Activated CD4-positive, alpha-beta T cell treated with anti-CD3 and anti-CD28 coated beads, Interleukin-2, amount 50 U/mL, for 4 hours (primary cell): ENCODE results near the gene CRELD1.

Experiments
- DNase-seq, 2 experiments: peaks; one replicate each; pipeline ENCODE4 v3.0.0-alpha.2; 2020

CRELD1 gene

GRCh38 chr3:9903904-9904303 is 29.7 kb upstream of the CRELD1 start:
- no peak for DNase-seq

- DNase-seq: no peak
Measured at GRCh38 chr3:9906480-9906879, 27.2 kb upstream of the CRELD1 start.

GRCh38 chr3:9908286-9908685 is 25.3 kb upstream of the CRELD1 start:
- DNase-seq: no peak

GRCh38 chr3:9909221-9910013 is 24.2 kb upstream of the CRELD1 start:
- no peak for DNase-seq

GRCh38 chr3:9911863-9912262 is 21.8 kb upstream of the CRELD1 start:
- DNase-seq: no peak

GRCh38 chr3:9912294-9912935 is 21.2 kb upstream of the CRELD1 start:
- no peak for DNase-seq

GRCh38 chr3:9913601-9914000 is 20.0 kb upstream of the CRELD1 start:
- no peak for DNase-seq

GRCh38 chr3:9914011-9914410 is 19.6 kb upstream of the CRELD1 start:
- DNase-seq: no peak

GRCh38 chr3:9914559-9915253 is 18.9 kb upstream of the CRELD1 start:
- no peak for DNase-seq

- DNase-seq: peak in 1 of 2 experiments; percentile 18
Measured at GRCh38 chr3:9915254-9916141, 18.1 kb upstream of the CRELD1 start.

GRCh38 chr3:9916346-9916733 is 17.3 kb upstream of the CRELD1 start:
- DNase-seq: no peak

GRCh38 chr3:9916734-9917680 is 16.6 kb upstream of the CRELD1 start, which contains the start of gene IL17RC:
IL17RC (plus strand) TSS chr3:9917098; CDS start chr3:9917316, 218 bp downstream.
- DNase-seq: peak in 1 of 2 experiments; percentile 32

GRCh38 chr3:9917820-9918219 is 15.8 kb upstream of the CRELD1 start:
- no peak for DNase-seq

GRCh38 chr3:9918261-9919038 is 15.2 kb upstream of the CRELD1 start:
- DNase-seq: no peak

- DNase-seq: no peak
Measured at GRCh38 chr3:9928158-9928557, 5.5 kb upstream of the CRELD1 start.

- DNase-seq: no peak
Measured at GRCh38 chr3:9930804-9931418, 2.7 kb upstream of the CRELD1 start.

GRCh38 chr3:9932535-9932842 is 1.1 kb upstream of the CRELD1 start:
- DNase-seq: no peak

GRCh38 chr3:9932843-9933560 is 632 bp upstream of the CRELD1 start:
- peak; percentile 87 to 90 for DNase-seq

- peak in 1 of 2 experiments; percentile 38 for DNase-seq
Measured at GRCh38 chr3:9934235-9934621, 594 bp downstream of the CRELD1 start.

- no peak for DNase-seq
Measured at GRCh38 chr3:9934993-9935392, 1.4 kb downstream of the CRELD1 start.
